B cell (primary cell): ENCODE results near the gene GPR158. TPM values are rescaled to one million over a fixed set of nuclear protein-coding genes. Genes with fewer than 3 reads are reported as not detected.

Experiments
- ATAC-seq: fragments of 200-7000 bp; cut with Tn5 transposase; one replicate; pipeline ENCODE4 v1.10.0; 2021; ENCODE audit warnings: low read depth, mild to moderate bottlenecking, moderate number of reproducible peaks, moderate library complexity
- CTCF ChIA-PET: fragments of 350-600 bp; sonication (Branson Sonifier 250); formaldehyde crosslinking; loops from one replicate; lab custom pipeline; 2021; ENCODE audit warnings: antibody characterized with exemption, inconsistent platforms; lab: Charles Lee
- POLR2A ChIA-PET: fragments of 350-600 bp; sonication (Branson Sonifier 250); formaldehyde crosslinking; loops from one replicate; lab custom pipeline; 2021; ENCODE audit warnings: antibody characterized with exemption; lab: Charles Lee
- DNase-seq: peaks from one replicate; pipeline ENCODE4 v3.0.0; 2013
- H2AFZ ChIP-seq: 2 replicates; pipeline ENCODE4 v1.6.1; 2012; ENCODE audit warnings: mild to moderate bottlenecking, low read depth, low read length; ENCODE audit not compliant: insufficient read depth, poor library complexity, severe bottlenecking
- H3K27ac ChIP-seq, 2 donors: 1 replicate in 1 of 2; 2 replicates in 1 of 2; pipeline ENCODE4 v1.5.1; 2012 to 2013; ENCODE audit warnings: low read length in 2 of 2, mild to moderate bottlenecking in 2 of 2, moderate library complexity in 1 of 2
- H3K27me3 ChIP-seq, 4 experiments: fragments of 200-600 bp in 1 of 4; sonication (generic) in 1 of 4; replicated peaks in 1 of 4; 1 replicate in 2 of 4; 2 replicates in 2 of 4; pipeline versions ENCODE4 v1.6.1 to v1.7.0; 2013 to 2016; ENCODE audit warnings: low read length in 3 of 4, mild to moderate bottlenecking in 2 of 4, mixed read lengths in 1 of 4, moderate library complexity in 1 of 4; ENCODE audit not compliant: insufficient read depth in 4 of 4, control insufficient read depth in 3 of 4; ENCODE audit errors: control extremely low read depth in 1 of 4
- H3K36me3 ChIP-seq, 2 experiments: replicated peaks in 1 of 2; 1 replicate in 1 of 2; 2 replicates in 1 of 2; pipeline versions ENCODE4 v1.6.1 to v1.7.1; 2013; ENCODE audit warnings: low read length in 1 of 2; ENCODE audit not compliant: insufficient read depth in 2 of 2, control insufficient read depth in 1 of 2; ENCODE audit errors: control extremely low read depth in 1 of 2, extremely low read depth in 1 of 2
- H3K4me1 ChIP-seq, 2 donors: fragments of 200-600 bp in 1 of 2; sonication (generic) in 1 of 2; 1 replicate in 1 of 2; 2 replicates in 1 of 2; pipeline versions ENCODE4 v1.5.1 to v1.6.1; 2013 to 2017; ENCODE audit warnings: low read length in 2 of 2; ENCODE audit not compliant: control insufficient read depth in 2 of 2, insufficient read depth in 2 of 2
- H3K4me2 ChIP-seq: replicated peaks from 2 replicates; pipeline ENCODE3; 2012; ENCODE audit warnings: mild to moderate bottlenecking, low read depth, low read length; ENCODE audit not compliant: poor library complexity, severe bottlenecking
- H3K4me3 ChIP-seq, 5 experiments: fragments of 200-600 bp in 1 of 5; sonication (generic) in 1 of 5; 1 replicate in 3 of 5; 2 replicates in 2 of 5; pipeline versions ENCODE4 v1.5.1 to v1.7.0; 2011 to 2016; ENCODE audit warnings: low read length in 4 of 5, mild to moderate bottlenecking in 4 of 5, low read depth in 2 of 5, control low read depth in 1 of 5, moderate library complexity in 1 of 5; ENCODE audit not compliant: insufficient read depth in 1 of 5; ENCODE audit errors: control extremely low read depth in 1 of 5, extremely low read depth in 1 of 5
- H3K79me2 ChIP-seq: fragments of 200-600 bp; sonication (generic); one replicate; pipeline ENCODE4 v1.6.0; 2016; ENCODE audit warnings: low read length; ENCODE audit not compliant: control insufficient read depth, insufficient read depth
- H3K9ac ChIP-seq: fragments of 200-600 bp; sonication (generic); 2 replicates; pipeline ENCODE4 v1.6.1; 2017; ENCODE audit warnings: mild to moderate bottlenecking, low read length, moderate library complexity
- H3K9me3 ChIP-seq, 3 donors: one replicate each; pipeline versions ENCODE4 v1.6.1 to v1.7.1; 2013; ENCODE audit warnings: low read length in 2 of 3; ENCODE audit not compliant: control insufficient read depth in 2 of 3, insufficient read depth in 1 of 3; ENCODE audit errors: control extremely low read depth in 1 of 3
- H4K20me1 ChIP-seq: 2 replicates; pipeline ENCODE4 v1.6.0; 2012; ENCODE audit warnings: mild to moderate bottlenecking, low read length; ENCODE audit not compliant: insufficient read depth, control insufficient read depth, poor library complexity, severe bottlenecking
- H3K27ac Mint-ChIP-seq: one replicate; pipeline ENCODE4 v1.8.0; 2021; ENCODE audit warnings: mixed read lengths
- H3K27me3 Mint-ChIP-seq: one replicate; pipeline ENCODE4 v1.8.0; 2021; ENCODE audit warnings: mixed read lengths
- H3K4me1 Mint-ChIP-seq: one replicate; pipeline ENCODE4 v1.8.0; 2021; ENCODE audit warnings: mixed read lengths
- H3K4me3 Mint-ChIP-seq: one replicate; pipeline ENCODE4 v1.8.0; 2021; ENCODE audit warnings: mixed read lengths
- H3K9me3 Mint-ChIP-seq: one replicate; pipeline ENCODE4 v1.8.0; 2022; ENCODE audit warnings: mixed read lengths; ENCODE audit not compliant: insufficient read depth
- EZH2 ChIP-seq: IDR thresholded peaks from 2 replicates; pipeline ENCODE4 v1.6.1; 2012; ENCODE audit warnings: borderline replicate concordance, low read depth, mild to moderate bottlenecking, moderate library complexity, low read length; ENCODE audit not compliant: insufficient read depth, poor library complexity, severe bottlenecking
- WGBS: methylation state at CpG from one replicate; pipeline ENCODE4 v1.1.5; 2013; ENCODE audit warnings: missing lambda C conversion rate; ENCODE audit not compliant: insufficient coverage; 5-methylcytosine and 5-hydroxymethylcytosine counted together
- intact Hi-C: fragments of 100-400 bp; cut with micrococcal nuclease; formaldehyde crosslinking; loops from one replicate; pipeline ENCODE4 v1.10.0; 2022
- polyA plus RNA-seq: library from polyadenylated mRNA; depleted of rRNA; stranded (reverse); fragments of >200 nt; gene quantifications from 2 replicates; pipeline ENCODE4 v1.2.3, GENCODE V29; 2012
- total RNA-seq, 2 donors: library from RNA; stranded (reverse); fragments of 120-200 nt in 1 of 2; gene quantifications; 1 replicate in 1 of 2; 2 replicates in 1 of 2; pipeline versions ENCODE4 v1.2.3 to v1.2.4, GENCODE V29; 2013 to 2022
- TF ChIP-seq, protein P1 (sequence below): fragments of 200-600 bp; IDR thresholded peaks from one replicate; pipeline ENCODE4 v1.8.0; 2022; ENCODE audit warnings: antibody characterized with exemption, mild to moderate bottlenecking

The GPR158 gene
- total and polyA plus RNA-seq, 2 donors (not counting 1 experiment from before 2014, with no cell fraction given) = not detected

DNA sequence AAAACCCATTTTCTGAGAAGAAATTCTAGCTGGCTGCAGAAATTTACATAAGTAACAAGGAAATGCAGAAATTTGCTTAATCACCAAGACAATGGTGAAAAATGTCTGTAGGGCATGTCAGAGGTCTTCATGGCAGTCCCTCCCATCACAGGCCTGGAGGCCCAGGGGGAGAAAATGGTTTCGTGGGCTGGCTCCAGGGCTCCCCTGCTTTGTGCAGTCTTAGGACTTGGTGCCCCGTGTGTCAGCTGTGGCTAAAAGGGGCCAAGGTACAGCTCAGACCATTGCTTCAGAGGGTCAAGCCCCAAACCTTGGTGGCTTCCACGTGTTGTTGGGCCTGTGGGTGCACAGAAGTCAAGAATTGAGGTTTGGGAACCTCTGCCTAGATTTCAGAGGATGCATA lies 215.9 kb downstream of the GPR158 start:
- Histone ChIP-seq H3K9me3 (peaks cover 0 to 27% (median 2%) of the 10 kb centered on the region in 3 donors), H3K4me1 (no peaks in the 10 kb centered on the region), H4K20me1 (no peaks in the 10 kb centered on the region), H3K4me3 (no peak overlapping the region), H3K9ac (no peak overlapping the region), H3K27ac (no peak overlapping the region), H3K36me3 (no peaks in the 10 kb centered on the region), H2AFZ (no peak overlapping the region), H3K4me2 (no peak overlapping the region), H3K27me3 (no peaks in the 10 kb centered on the region), H3K79me2 (no peaks in the 10 kb centered on the region)
- intact Hi-C loops = no loop called here
- ATAC-seq = no peak
- Mint-ChIP-seq H3K27ac (no peak overlapping the region), H3K9me3 (peaks cover 8% of the 10 kb centered on the region), H3K4me1 (no peaks in the 10 kb centered on the region), H3K4me3 (no peak overlapping the region), H3K27me3 (no peaks in the 10 kb centered on the region)
- ChIA-PET CTCF (no interaction called here), POLR2A (no interaction called here)
- WGBS = 64% methylated on average over 3 of the region's 3 CpGs
- no peak for DNase-seq
- TF ChIP-seq, protein P1, sequence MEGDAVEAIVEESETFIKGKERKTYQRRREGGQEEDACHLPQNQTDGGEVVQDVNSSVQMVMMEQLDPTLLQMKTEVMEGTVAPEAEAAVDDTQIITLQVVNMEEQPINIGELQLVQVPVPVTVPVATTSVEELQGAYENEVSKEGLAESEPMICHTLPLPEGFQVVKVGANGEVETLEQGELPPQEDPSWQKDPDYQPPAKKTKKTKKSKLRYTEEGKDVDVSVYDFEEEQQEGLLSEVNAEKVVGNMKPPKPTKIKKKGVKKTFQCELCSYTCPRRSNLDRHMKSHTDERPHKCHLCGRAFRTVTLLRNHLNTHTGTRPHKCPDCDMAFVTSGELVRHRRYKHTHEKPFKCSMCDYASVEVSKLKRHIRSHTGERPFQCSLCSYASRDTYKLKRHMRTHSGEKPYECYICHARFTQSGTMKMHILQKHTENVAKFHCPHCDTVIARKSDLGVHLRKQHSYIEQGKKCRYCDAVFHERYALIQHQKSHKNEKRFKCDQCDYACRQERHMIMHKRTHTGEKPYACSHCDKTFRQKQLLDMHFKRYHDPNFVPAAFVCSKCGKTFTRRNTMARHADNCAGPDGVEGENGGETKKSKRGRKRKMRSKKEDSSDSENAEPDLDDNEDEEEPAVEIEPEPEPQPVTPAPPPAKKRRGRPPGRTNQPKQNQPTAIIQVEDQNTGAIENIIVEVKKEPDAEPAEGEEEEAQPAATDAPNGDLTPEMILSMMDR = no peak
- TF ChIP-seq EZH2 = no peak

DNA sequence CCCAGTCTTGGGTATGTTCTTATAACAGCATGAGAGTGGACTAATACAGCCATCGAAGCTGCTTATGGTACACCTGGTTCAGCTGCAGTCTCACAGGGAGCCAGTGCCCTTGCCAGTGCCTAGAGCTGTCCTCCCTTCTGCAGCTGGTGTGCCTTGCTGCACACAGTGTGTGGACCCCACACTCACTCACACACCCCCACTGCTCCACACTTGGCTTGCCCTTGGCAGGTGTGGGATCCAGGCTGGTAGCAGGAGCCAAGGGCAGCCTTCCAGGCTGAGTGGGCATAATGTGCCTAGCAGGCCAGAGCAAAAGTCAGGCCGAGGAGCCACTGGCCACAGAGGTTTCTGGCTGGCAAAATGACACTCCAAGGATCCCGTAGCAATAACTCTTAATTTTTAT lies 217.3 kb downstream of the GPR158 start:
- no peak for DNase-seq
- H3K36me3 ChIP-seq = no peaks in the 10 kb centered on the region
- H2AFZ ChIP-seq = no peak overlapping the region
- no peak overlapping the region for H3K9ac ChIP-seq
- ATAC-seq = no peak
- TF ChIP-seq, protein P1 = no peak
- no peak for TF ChIP-seq EZH2
- Mint-ChIP-seq H3K4me1 (no peaks in the 10 kb centered on the region), H3K27me3 (no peaks in the 10 kb centered on the region), H3K4me3 (no peak overlapping the region), H3K9me3 (peaks cover 8% of the 10 kb centered on the region), H3K27ac (no peak overlapping the region)
- H3K9me3 ChIP-seq = peaks cover 0 to 27% (median 2%) of the 10 kb centered on the region in 3 donors
- no peak overlapping the region for H3K27ac ChIP-seq
- ChIA-PET CTCF (no interaction called here), POLR2A (no interaction called here)
- no peaks in the 10 kb centered on the region for H3K79me2 ChIP-seq
- no peak overlapping the region for H3K4me2 ChIP-seq
- no peaks in the 10 kb centered on the region for H4K20me1 ChIP-seq
- no peaks in the 10 kb centered on the region for H3K27me3 ChIP-seq
- WGBS = 75% methylated on average over 1 of the region's 3 CpGs
- no peak overlapping the region for H3K4me3 ChIP-seq
- no peaks in the 10 kb centered on the region for H3K4me1 ChIP-seq
- intact Hi-C loops = no loop called here
